PC-9 (cell line): ENCODE data around the gene NFS1. TPM values are rescaled to one million over a fixed set of nuclear protein-coding genes. Genes with fewer than 3 reads are reported as not detected.

ENCODE experiments used
- BruUV-seq: library from RNA; stranded (reverse); fragments of 400-500 nt; replicated peaks from 2 replicates; lab custom pipeline; 2021; lab: Mats Ljungman, UMichigan
- CTCF ChIA-PET: fragments of 300-600 bp; sonication (Branson Sonifier 250); formaldehyde crosslinking; loops from one replicate; lab custom pipeline; 2022; ENCODE audit warnings: antibody characterized with exemption; lab: Charles Lee
- POLR2A ChIA-PET: fragments of 300-600 bp; sonication (Branson Sonifier 250); formaldehyde crosslinking; loops from one replicate; lab custom pipeline; 2022; ENCODE audit warnings: antibody characterized with exemption; ENCODE audit not compliant: unreplicated experiment; lab: Charles Lee
- DNase-seq, 2 experiments: peaks; one replicate each; pipeline versions ENCODE4 v3.0.0 to v3.0.0-alpha.2; 2015 to 2022; ENCODE audit warnings: mixed read lengths in 1 of 2
- H2AFZ ChIP-seq: fragments of 200-600 bp; sonication (generic); 2 replicates; pipeline ENCODE4 v1.8.1; 2017; ENCODE audit warnings: antibody characterized with exemption
- H3F3A ChIP-seq: fragments of 200-600 bp; sonication (generic); 2 replicates; pipeline ENCODE4 v1.8.1; 2017; ENCODE audit warnings: antibody characterized with exemption, mild to moderate bottlenecking, low read depth; ENCODE audit not compliant: insufficient read depth
- H3K27ac ChIP-seq: fragments of 200-600 bp; sonication (generic); 2 replicates; pipeline ENCODE4 v1.6.1; 2016; ENCODE audit warnings: mixed run types
- H3K27me3 ChIP-seq: fragments of 200-600 bp; sonication (generic); 2 replicates; pipeline ENCODE4 v1.6.1; 2016; ENCODE audit warnings: low read depth, mixed run types; ENCODE audit not compliant: insufficient read depth
- H3K36me3 ChIP-seq: fragments of 200-600 bp; sonication (generic); 2 replicates; pipeline ENCODE4 v1.6.1; 2016; ENCODE audit warnings: low read depth, mixed run types
- H3K4me1 ChIP-seq: fragments of 200-600 bp; sonication (generic); replicated peaks from 2 replicates; pipeline ENCODE4 v1.6.1; 2016; ENCODE audit warnings: mixed run types; ENCODE audit not compliant: insufficient read depth
- H3K4me2 ChIP-seq: fragments of 200-600 bp; sonication (generic); 2 replicates; pipeline ENCODE4 v1.6.1; 2017; ENCODE audit warnings: mixed run types
- H3K4me3 ChIP-seq: fragments of 200-600 bp; sonication (generic); 2 replicates; pipeline ENCODE4 v1.6.1; 2016; ENCODE audit warnings: mixed run types
- H3K79me2 ChIP-seq: fragments of 200-600 bp; sonication (generic); 2 replicates; pipeline ENCODE4 v1.6.1; 2017; ENCODE audit warnings: low read depth, mixed run types
- H3K9me2 ChIP-seq: fragments of 200-600 bp; sonication (generic); 2 replicates; pipeline ENCODE4 v1.8.1; 2017; ENCODE audit warnings: mild to moderate bottlenecking; ENCODE audit not compliant: insufficient read depth
- H3K9me3 ChIP-seq: fragments of 200-600 bp; sonication (generic); 2 replicates; pipeline ENCODE4 v1.8.1; 2016; ENCODE audit warnings: low read depth; ENCODE audit not compliant: insufficient read depth
- H4K20me1 ChIP-seq: fragments of 200-600 bp; sonication (generic); 2 replicates; pipeline ENCODE4 v1.8.1; 2017; ENCODE audit not compliant: insufficient read depth
- CTCF ChIP-seq: fragments of 200-600 bp; sonication (generic); conservative IDR thresholded peaks from 2 replicates; pipeline ENCODE4 v1.6.1; 2017; ENCODE audit warnings: mixed run types, antibody characterized with exemption, mild to moderate bottlenecking, moderate library complexity
- EZH2 ChIP-seq: fragments of 200-600 bp; sonication (generic); IDR thresholded peaks from 2 replicates; pipeline ENCODE4 v1.8.0; 2017; ENCODE audit warnings: antibody characterized with exemption, low read depth
- intact Hi-C: fragments of 100-400 bp; cut with micrococcal nuclease; formaldehyde crosslinking; loops from one replicate; pipeline ENCODE4 v1.10.0; 2022; ENCODE audit not compliant: unreplicated experiment
- total RNA-seq: library from RNA; stranded (reverse); gene quantifications from 2 replicates; pipeline ENCODE4 v1.2.3, GENCODE V29; 2021

NFS1 gene
- total RNA-seq, 1 experiment from 2014 or later = 65.0 TPM

- H2AFZ ChIP-seq = no peak overlapping the region
- DNase-seq = no peak
- no peaks in the 10 kb centered on the region for H3K9me3 ChIP-seq
- peaks cover 91% of the 10 kb centered on the region for H3K79me2 ChIP-seq
- no peak overlapping the region for H3K27ac ChIP-seq
- TF ChIP-seq CTCF (no peak), EZH2 (no peak)
- peaks cover 84% of the 10 kb centered on the region for H3K36me3 ChIP-seq
- ChIA-PET CTCF (no interaction called here), POLR2A (no interaction called here)
- peaks cover 94% of the 10 kb centered on the region for H3F3A ChIP-seq
- H3K27me3 ChIP-seq = no peaks in the 10 kb centered on the region
- no peaks in the 10 kb centered on the region for H3K4me1 ChIP-seq
- BruUV-seq = no TSS peak
- no peaks in the 10 kb centered on the region for H3K9me2 ChIP-seq
- H3K4me3 ChIP-seq = no peak overlapping the region
- intact Hi-C loops = no loop called here
- H4K20me1 ChIP-seq = peaks cover 99% of the 10 kb centered on the region
- no peak overlapping the region for H3K4me2 ChIP-seq
Observed at GRCh38 chr20:35721621-35722020, 22.5 kb upstream of the NFS1 start.

DNA sequence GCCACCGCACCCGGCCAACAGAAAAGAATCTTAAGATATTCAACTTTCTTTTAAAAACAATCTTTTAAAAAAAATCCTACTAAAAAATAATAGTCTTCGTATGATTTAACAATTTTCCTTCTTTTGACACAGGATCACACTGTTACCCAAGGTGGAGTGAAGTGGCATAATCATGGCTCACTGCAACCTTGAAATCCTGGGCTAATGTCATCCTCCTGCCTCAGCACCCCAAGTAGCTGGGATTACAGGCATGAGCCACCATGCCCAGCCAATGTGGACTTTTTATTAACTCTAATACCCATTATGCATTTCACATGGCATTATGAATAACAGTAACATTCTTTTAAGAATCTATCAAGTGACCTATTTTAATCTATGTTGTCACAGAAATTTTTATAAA is 22.1 kb upstream of the NFS1 start:
- POLR2A ChIA-PET = interaction anchor here (0.7 kb wide), 1 partner anchor 1060 kb away, joined by 3 read pairs; no protein-coding TSS in a partner anchor
- CTCF ChIA-PET = no interaction called here
- Histone ChIP-seq H3F3A (peaks cover 94% of the 10 kb centered on the region), H3K4me2 (no peak overlapping the region), H3K27ac (no peak overlapping the region), H2AFZ (no peak overlapping the region), H4K20me1 (peaks cover 99% of the 10 kb centered on the region), H3K4me1 (no peaks in the 10 kb centered on the region), H3K36me3 (peaks cover 84% of the 10 kb centered on the region), H3K4me3 (no peak overlapping the region), H3K27me3 (no peaks in the 10 kb centered on the region), H3K79me2 (peaks cover 91% of the 10 kb centered on the region), H3K9me3 (no peaks in the 10 kb centered on the region), H3K9me2 (no peaks in the 10 kb centered on the region)
- TF ChIP-seq CTCF = no peak
- no peak for TF ChIP-seq EZH2
- intact Hi-C loops = no loop called here
- BruUV-seq = no TSS peak
- DNase-seq = no peak

GRCh38 chr20:35720165-35721123 is 21.3 kb upstream of the NFS1 start:
- no peak for DNase-seq
- no peak overlapping the region for H2AFZ ChIP-seq
- no peaks in the 10 kb centered on the region for H3K27me3 ChIP-seq
- BruUV-seq = no TSS peak
- H3K4me3 ChIP-seq = no peak overlapping the region
- ChIA-PET POLR2A (interaction anchor here (0.7 kb wide), 1 partner anchor 1059 kb away, joined by 3 read pairs; no protein-coding TSS in a partner anchor), CTCF (interaction anchor here (0.5 kb wide), 1 partner anchor 54 kb away, joined by 5 read pairs; no protein-coding TSS in a partner anchor)
- H3K4me1 ChIP-seq = no peaks in the 10 kb centered on the region
- H3K9me3 ChIP-seq = no peaks in the 10 kb centered on the region
- peaks cover 81% of the 10 kb centered on the region for H3K36me3 ChIP-seq
- no peak for TF ChIP-seq EZH2
- no peak for TF ChIP-seq CTCF
- no peak overlapping the region for H3K27ac ChIP-seq
- peaks cover 90% of the 10 kb centered on the region for H3K79me2 ChIP-seq
- H3K4me2 ChIP-seq = no peak overlapping the region
- H3F3A ChIP-seq = peaks cover 93% of the 10 kb centered on the region
- peaks cover 97% of the 10 kb centered on the region for H4K20me1 ChIP-seq
- H3K9me2 ChIP-seq = no peaks in the 10 kb centered on the region
- intact Hi-C loops = no loop called here
